Measurements from ENCODE around the gene DRG1.
"Not testable (repeated sequence)": the region's sequence is repeated elsewhere in the genome, so short reads cannot be mapped to it uniquely, and the experiment has no call there.

The DRG1 gene

GRCh38 chr22:31399211-31400022 lies at the start of gene DRG1:
DRG1 (plus strand) TSS chr22:31399604; CDS start chr22:31399684, 80 bp downstream.
- peak; percentile 97 for DNase-seq (ENCODE audit: low read depth)

GRCh38 chr22:31349960-31350359 lies 49.4 kb upstream of the DRG1 start:
- no peak for DNase-seq (ENCODE audit: low read depth)

GRCh38 chr22:31350410-31350863 lies 49.0 kb upstream of the DRG1 start:
- DNase-seq (ENCODE audit: low read depth): no peak

GRCh38 chr22:31354515-31354914 lies 44.9 kb upstream of the DRG1 start:
- no peak for DNase-seq (ENCODE audit: low read depth)

GRCh38 chr22:31360029-31360428 lies 39.4 kb upstream of the DRG1 start:
- DNase-seq (ENCODE audit: low read depth): no peak

GRCh38 chr22:31361743-31362142 lies 37.7 kb upstream of the DRG1 start:
- DNase-seq (ENCODE audit: low read depth): no peak

GRCh38 chr22:31363885-31364465 lies 35.4 kb upstream of the DRG1 start:
- no peak for DNase-seq (ENCODE audit: low read depth)

- no peak for DNase-seq (ENCODE audit: low read depth)
Observed at GRCh38 chr22:31367426-31367825, 32.0 kb upstream of the DRG1 start.

GRCh38 chr22:31377612-31378011 lies 21.8 kb upstream of the DRG1 start:
- no peak for DNase-seq (ENCODE audit: low read depth)

- no peak for DNase-seq (ENCODE audit: low read depth)
Observed at GRCh38 chr22:31378123-31378522, 21.3 kb upstream of the DRG1 start.

GRCh38 chr22:31378651-31379050 lies 20.8 kb upstream of the DRG1 start:
- not testable (repeated sequence) for DNase-seq (ENCODE audit: low read depth)

- no peak for DNase-seq (ENCODE audit: low read depth)
Observed at GRCh38 chr22:31393893-31394292, 5.5 kb upstream of the DRG1 start.

- no peak for DNase-seq (ENCODE audit: low read depth)
Observed at GRCh38 chr22:31394326-31394725, 5.1 kb upstream of the DRG1 start.

GRCh38 chr22:31398231-31398630 lies 1.2 kb upstream of the DRG1 start:
- DNase-seq (ENCODE audit: low read depth): no peak

- no peak for DNase-seq (ENCODE audit: low read depth)
Observed at GRCh38 chr22:31400023-31400397, 606 bp downstream of the DRG1 start.

GRCh38 chr22:31402350-31402749 lies 2.9 kb downstream of the DRG1 start:
- not testable (repeated sequence) for DNase-seq (ENCODE audit: low read depth)

- DNase-seq (ENCODE audit: low read depth): no peak
Observed at GRCh38 chr22:31425331-31426050, 26.1 kb downstream of the DRG1 start.

- DNase-seq (ENCODE audit: low read depth): no peak
Observed at GRCh38 chr22:31431950-31432349, 32.5 kb downstream of the DRG1 start.

- DNase-seq (ENCODE audit: low read depth): no peak
Observed at GRCh38 chr22:31436132-31436531, 36.7 kb downstream of the DRG1 start.

GRCh38 chr22:31439808-31440207 lies 40.4 kb downstream of the DRG1 start:
- no peak for DNase-seq (ENCODE audit: low read depth)

- no peak for DNase-seq (ENCODE audit: low read depth)
Observed at GRCh38 chr22:31440681-31441080, 41.3 kb downstream of the DRG1 start.

- no peak for DNase-seq (ENCODE audit: low read depth)
Observed at GRCh38 chr22:31441652-31442051, 42.2 kb downstream of the DRG1 start.

Measured in activated T-cell treated with anti-CD3 and anti-CD28 coated beads for 24 hours (primary cell).